ENCODE results near the gene BRD1.
"Not testable (repeated sequence)": the region's sequence is repeated elsewhere in the genome, so short reads cannot be mapped to it uniquely, and the experiment has no call there.

BRD1 gene

GRCh38 chr22:49783926-49784629 lies 43.6 kb downstream of the BRD1 start:
- no peak overlapping the region for H3K4me3 ChIP-seq (ENCODE audit: low read depth, low read length)
- TF ChIP-seq CTCF (IDR thresholded peaks at IDR 0.05; ENCODE audit: insufficient read depth, low read length, missing control alignments): no peak
- no peak for DNase-seq (ENCODE audit: low read depth, low spot score)
- ChIA-PET POLR2A (no interaction called here), CTCF (no interaction called here)

- no peak overlapping the region for H3K4me3 ChIP-seq (ENCODE audit: low read depth, low read length)
- DNase-seq (ENCODE audit: low read depth, low spot score): no peak
- ChIA-PET POLR2A (no interaction called here), CTCF (no interaction called here)
- no peak for TF ChIP-seq CTCF (IDR thresholded peaks at IDR 0.05; ENCODE audit: insufficient read depth, low read length, missing control alignments)
These were observed 44.5 kb downstream of the BRD1 start for GRCh38 chr22:49783036-49783746.

DNA sequence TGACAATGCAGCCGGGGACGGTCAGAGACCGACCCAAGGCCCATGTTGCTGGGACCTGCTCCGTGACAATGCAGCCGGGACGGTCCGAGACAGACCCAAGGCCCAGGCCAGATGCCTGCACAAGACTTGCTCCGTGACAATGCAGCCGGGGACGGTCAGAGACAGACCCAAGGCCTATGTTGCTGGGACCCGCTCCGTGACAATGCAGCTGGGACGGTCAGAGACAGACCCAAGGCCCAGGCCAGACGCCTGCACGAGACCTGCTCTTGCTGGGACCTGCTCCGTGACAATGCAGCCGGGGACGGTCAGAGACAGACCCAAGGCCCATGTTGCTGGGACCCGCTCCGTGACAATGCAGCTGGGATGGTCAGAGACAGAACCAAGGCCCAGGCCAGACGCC lies 45.8 kb downstream of the BRD1 start:
- CTCF ChIA-PET; H3K4me3 ChIP-seq (ENCODE audit: low read depth, low read length); DNase-seq (ENCODE audit: low read depth, low spot score); POLR2A ChIA-PET: not testable (repeated sequence)

- no peak for TF ChIP-seq CTCF (IDR thresholded peaks at IDR 0.05; ENCODE audit: insufficient read depth, low read length, missing control alignments)
- DNase-seq (ENCODE audit: low read depth, low spot score): no peak
- no peak overlapping the region for H3K4me3 ChIP-seq (ENCODE audit: low read depth, low read length)
- ChIA-PET CTCF (no interaction called here), POLR2A (no interaction called here)
These were observed 46.3 kb downstream of the BRD1 start for GRCh38 chr22:49781289-49781782.

- ChIA-PET POLR2A (no interaction called here), CTCF (no interaction called here)
- no peak overlapping the region for H3K4me3 ChIP-seq (ENCODE audit: low read depth, low read length)
- TF ChIP-seq CTCF (IDR thresholded peaks at IDR 0.05; ENCODE audit: insufficient read depth, low read length, missing control alignments): no peak
- DNase-seq (ENCODE audit: low read depth, low spot score): no peak
These were observed 46.9 kb downstream of the BRD1 start for GRCh38 chr22:49780698-49781288.

GRCh38 chr22:49779853-49780697 lies 47.6 kb downstream of the BRD1 start:
- POLR2A ChIA-PET: no interaction called here
- DNase-seq (ENCODE audit: low read depth, low spot score): no peak
- CTCF ChIA-PET: no interaction called here
- no peak for TF ChIP-seq CTCF (IDR thresholded peaks at IDR 0.05; ENCODE audit: insufficient read depth, low read length, missing control alignments)
- H3K4me3 ChIP-seq (ENCODE audit: low read depth, low read length): no peak overlapping the region
